CD8-positive, alpha-beta memory T cell (primary cell): Measurements from ENCODE around the gene HDLBP. TPM values are rescaled to one million over a fixed set of nuclear protein-coding genes. Genes with fewer than 3 reads are reported as not detected.

Source experiments
- CTCF ChIA-PET: fragments of 350-600 bp; sonication (Branson Sonifier 250); formaldehyde crosslinking; loops from one replicate; lab custom pipeline; 2021; ENCODE audit warnings: antibody characterized with exemption; lab: Charles Lee
- POLR2A ChIA-PET: fragments of 350-600 bp; sonication (Branson Sonifier 250); formaldehyde crosslinking; loops from one replicate; lab custom pipeline; 2021; ENCODE audit warnings: antibody characterized with exemption; lab: Charles Lee
- DNase-seq, 5 donors: peaks; one replicate each; pipeline versions ENCODE4 v3.0.0 to v3.0.0-alpha.2; 2020 to 2022; ENCODE audit warnings: mixed read lengths in 1 of 5
- H3K27ac ChIP-seq: one replicate; pipeline ENCODE4 v1.7.0; 2013; ENCODE audit warnings: low read depth, mild to moderate bottlenecking, low read length, moderate library complexity
- H3K27me3 ChIP-seq: 2 replicates; pipeline ENCODE4 v1.7.0; 2013; ENCODE audit warnings: low read length, mild to moderate bottlenecking; ENCODE audit not compliant: insufficient read depth, poor library complexity, severe bottlenecking
- H3K36me3 ChIP-seq: 2 replicates; pipeline ENCODE4 v1.7.0; 2013; ENCODE audit warnings: mild to moderate bottlenecking, low read length, moderate library complexity; ENCODE audit not compliant: insufficient read depth
- H3K4me1 ChIP-seq: 2 replicates; pipeline ENCODE4 v1.7.0; 2013; ENCODE audit warnings: mild to moderate bottlenecking, low read length, moderate library complexity; ENCODE audit not compliant: insufficient read depth
- H3K4me3 ChIP-seq: 2 replicates; pipeline ENCODE4 v1.7.0; 2013; ENCODE audit warnings: mild to moderate bottlenecking, low read length
- H3K9me3 ChIP-seq: 2 replicates; pipeline ENCODE4 v1.7.0; 2013; ENCODE audit warnings: mild to moderate bottlenecking, low read length
- H3K27ac Mint-ChIP-seq, 8 donors: one replicate each; pipeline ENCODE4 v1.8.0; 2020 to 2021; ENCODE audit warnings: mixed read lengths in 8 of 8, mild to moderate bottlenecking in 6 of 8, inconsistent platforms in 3 of 8, moderate library complexity in 3 of 8
- H3K27me3 Mint-ChIP-seq, 2 donors: one replicate each; pipeline ENCODE4 v1.8.0; 2020 to 2021; ENCODE audit warnings: mixed read lengths in 2 of 2, mild to moderate bottlenecking in 1 of 2, moderate library complexity in 1 of 2
- H3K36me3 Mint-ChIP-seq, 3 donors: one replicate each; pipeline ENCODE4 v1.8.0; 2020 to 2021; ENCODE audit warnings: mixed read lengths in 3 of 3, inconsistent platforms in 1 of 3, mild to moderate bottlenecking in 1 of 3
- H3K4me1 Mint-ChIP-seq, 3 donors: one replicate each; pipeline ENCODE4 v1.8.0; 2020 to 2021; ENCODE audit warnings: mixed read lengths in 3 of 3, inconsistent platforms in 1 of 3, mild to moderate bottlenecking in 1 of 3
- H3K4me3 Mint-ChIP-seq, 7 donors: one replicate each; pipeline ENCODE4 v1.8.0; 2020 to 2021; ENCODE audit warnings: mixed read lengths in 7 of 7, mild to moderate bottlenecking in 6 of 7, moderate library complexity in 4 of 7, inconsistent platforms in 2 of 7
- H3K9me3 Mint-ChIP-seq, 5 donors: one replicate each; pipeline ENCODE4 v1.8.0; 2020 to 2022; ENCODE audit warnings: mixed read lengths in 5 of 5, mild to moderate bottlenecking in 3 of 5, moderate library complexity in 2 of 5, inconsistent platforms in 1 of 5
- polyA plus RNA-seq: library from polyadenylated mRNA; unstranded; fragments of 300-500 nt; fragmentation: Illumina TruSeq; gene quantifications from one replicate; pipeline ENCODE4 v1.2.3, GENCODE V29; 2021
- total RNA-seq, 2 experiments: library from RNA; stranded (reverse); gene quantifications; one replicate each; pipeline ENCODE4 v1.2.3, GENCODE V29; 2021

HDLBP gene
- total and polyA plus RNA-seq, 3 experiments from 2014 or later: 70.0 to 313 (median 307) TPM

GRCh38 chr2:241356871-241357260, 41.4 kb upstream of the HDLBP start:
- Histone ChIP-seq H3K36me3 (peaks cover 5% of the 10 kb centered on the region), H3K4me1 (peaks cover 11% of the 10 kb centered on the region), H3K27ac (peak overlapping the region; percentile 44), H3K4me3 (peak overlapping the region; percentile 58), H3K9me3 (no peaks in the 10 kb centered on the region), H3K27me3 (no peaks in the 10 kb centered on the region)
- Mint-ChIP-seq H3K4me3 (peak overlapping the region; percentile 64 to 89 (median 82)), H3K4me1 (peaks cover 15 to 33% (median 18%) of the 10 kb centered on the region in 3 donors), H3K36me3 (peaks cover 0 to 26% (median 4%) of the 10 kb centered on the region in 3 donors), H3K9me3 (no peaks in the 10 kb centered on the region), H3K27me3 (no peaks in the 10 kb centered on the region), H3K27ac (peak overlapping the region in 4 of 8 donors; percentile 7 to 66 (median 45))
- DNase-seq: no peak
- POLR2A ChIA-PET: no interaction called here
- CTCF ChIA-PET: no interaction called here

GRCh38 chr2:241355983-241356870, 40.8 kb upstream of the HDLBP start, which contains the start of gene FARP2:
Gene FARP2 (plus strand): TSS chr2:241356285. CDS start chr2:241373108, 16,823 bp downstream.
- POLR2A ChIA-PET: no interaction called here
- Histone ChIP-seq H3K27me3 (no peaks in the 10 kb centered on the region), H3K9me3 (no peaks in the 10 kb centered on the region), H3K27ac (peak within 1 kb of the TSS; percentile 44), H3K4me1 (peaks cover 11% of the 10 kb centered on the region), H3K36me3 (peaks cover 9% of the 10 kb centered on the region), H3K4me3 (peak within 1 kb of the TSS; percentile 58)
- no peaks in the 10 kb centered on the region for H3K9me3 Mint-ChIP-seq
- peaks cover 15 to 31% (median 18%) of the 10 kb centered on the region in 3 donors for H3K4me1 Mint-ChIP-seq
- peak within 1 kb of the TSS; percentile 74 to 92 (median 87) for H3K4me3 Mint-ChIP-seq
- no peaks in the 10 kb centered on the region for H3K27me3 Mint-ChIP-seq
- H3K27ac Mint-ChIP-seq: peak within 1 kb of the TSS; percentile 58 to 96 (median 88)
- peaks cover 0 to 33% (median 7%) of the 10 kb centered on the region in 3 donors for H3K36me3 Mint-ChIP-seq
- CTCF ChIA-PET: no interaction called here
- peak; percentile 94 to 98 (median 97) for DNase-seq

- Mint-ChIP-seq H3K9me3 (no peaks in the 10 kb centered on the region), H3K27ac (peak overlapping the region; percentile 45 to 90 (median 60)), H3K4me3 (peak overlapping the region in 5 of 7 donors; percentile 27 to 55 (median 48)), H3K27me3 (no peaks in the 10 kb centered on the region), H3K36me3 (peaks cover 5 to 45% (median 16%) of the 10 kb centered on the region in 3 donors), H3K4me1 (peaks cover 15 to 28% (median 18%) of the 10 kb centered on the region in 3 donors)
- peaks cover 20% of the 10 kb centered on the region for H3K36me3 ChIP-seq
- no peaks in the 10 kb centered on the region for H3K27me3 ChIP-seq
- POLR2A ChIA-PET: no interaction called here
- DNase-seq: peak; percentile 61 to 77 (median 70)
- H3K4me3 ChIP-seq: no peak overlapping the region
- peak overlapping the region; percentile 10 for H3K27ac ChIP-seq
- no peaks in the 10 kb centered on the region for H3K9me3 ChIP-seq
- CTCF ChIA-PET: no interaction called here
- peaks cover 11% of the 10 kb centered on the region for H3K4me1 ChIP-seq
Measured at GRCh38 chr2:241354668-241355658, 39.5 kb upstream of the HDLBP start.

DNA sequence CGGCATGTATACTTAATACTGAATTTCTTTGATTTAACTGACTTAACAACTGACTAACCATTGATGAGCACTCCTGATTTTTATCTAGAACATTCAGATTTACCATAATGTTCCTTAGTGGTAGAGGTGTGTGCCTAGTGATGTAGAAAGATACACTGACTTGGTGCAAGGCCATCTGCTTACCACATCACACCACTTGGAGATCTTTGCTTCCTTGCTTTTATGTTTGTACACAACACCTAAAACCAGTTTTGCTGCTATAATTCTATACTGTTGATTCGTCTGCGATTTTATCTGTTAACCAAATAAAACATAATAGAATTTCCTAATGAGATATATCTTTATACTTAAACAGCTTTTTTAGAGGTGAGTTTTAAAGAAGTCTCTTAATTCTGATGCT, 36.8 kb upstream of the HDLBP start:
- H3K27me3 ChIP-seq: no peaks in the 10 kb centered on the region
- DNase-seq: no peak
- ChIA-PET CTCF (no interaction called here), POLR2A (no interaction called here)
- H3K4me3 ChIP-seq: no peak overlapping the region
- H3K27me3 Mint-ChIP-seq: no peaks in the 10 kb centered on the region
- H3K36me3 Mint-ChIP-seq: peaks cover 9 to 66% (median 23%) of the 10 kb centered on the region in 3 donors
- H3K27ac Mint-ChIP-seq: peak overlapping the region in 1 of 8 donors; percentile 23
- peaks cover 32% of the 10 kb centered on the region for H3K36me3 ChIP-seq
- H3K9me3 Mint-ChIP-seq: no peaks in the 10 kb centered on the region
- no peaks in the 10 kb centered on the region for H3K9me3 ChIP-seq
- H3K27ac ChIP-seq: no peak overlapping the region
- H3K4me1 Mint-ChIP-seq: peaks cover 6 to 11% (median 8%) of the 10 kb centered on the region in 3 donors
- H3K4me3 Mint-ChIP-seq: no peak overlapping the region
- peaks cover 8% of the 10 kb centered on the region for H3K4me1 ChIP-seq

- CTCF ChIA-PET: no interaction called here
- no peaks in the 10 kb centered on the region for H3K27me3 ChIP-seq
- H3K36me3 Mint-ChIP-seq: peaks cover 9 to 72% (median 23%) of the 10 kb centered on the region in 3 donors
- H3K27ac ChIP-seq: no peak overlapping the region
- H3K4me3 ChIP-seq: no peak overlapping the region
- no peak for DNase-seq
- H3K9me3 ChIP-seq: no peaks in the 10 kb centered on the region
- H3K4me3 Mint-ChIP-seq: no peak overlapping the region
- no peaks in the 10 kb centered on the region for H3K27me3 Mint-ChIP-seq
- no peak overlapping the region for H3K27ac Mint-ChIP-seq
- H3K36me3 ChIP-seq: peaks cover 38% of the 10 kb centered on the region
- H3K4me1 ChIP-seq: peaks cover 2% of the 10 kb centered on the region
- POLR2A ChIA-PET: no interaction called here
- H3K4me1 Mint-ChIP-seq: peaks cover under 1 to 5% (median 2%) of the 10 kb centered on the region in 3 donors
- H3K9me3 Mint-ChIP-seq: no peaks in the 10 kb centered on the region
Measured at GRCh38 chr2:241351640-241352031, 36.2 kb upstream of the HDLBP start.

DNA sequence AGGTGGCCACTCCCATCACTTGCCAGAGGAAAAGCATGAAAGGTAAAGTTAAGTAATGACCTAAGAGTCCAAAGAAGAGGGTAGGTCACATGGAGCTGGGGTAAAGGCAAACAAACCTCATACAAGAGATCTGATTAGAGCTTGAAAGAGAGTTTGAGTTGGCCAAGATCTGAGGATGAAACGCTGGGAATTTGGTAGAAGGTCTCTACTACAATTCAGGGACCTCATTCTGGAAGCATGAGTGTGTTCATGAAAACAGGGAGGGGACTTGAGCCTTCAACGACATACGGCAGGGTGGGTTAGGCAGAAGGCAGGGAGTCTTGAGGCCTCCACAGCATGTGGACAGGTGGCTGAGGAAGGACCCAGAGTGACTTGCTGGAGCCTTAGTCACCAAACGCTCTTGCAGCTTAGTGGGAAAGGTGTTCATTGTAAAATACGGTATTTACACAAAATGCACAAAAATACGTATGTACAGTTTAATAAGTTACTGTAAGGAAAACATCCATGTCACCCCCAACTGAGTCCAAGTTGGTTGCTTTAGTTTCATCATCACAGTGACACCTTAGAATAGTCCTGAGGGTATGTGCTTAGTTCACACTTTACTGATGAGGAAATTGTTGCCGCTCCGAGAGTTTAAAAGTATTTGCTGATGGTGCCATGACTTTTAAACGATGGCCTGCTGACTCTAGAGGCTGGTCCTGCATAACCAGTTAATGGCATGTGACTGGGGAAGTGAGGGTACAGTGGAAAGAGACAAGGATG, 35.6 kb upstream of the HDLBP start:
- Histone ChIP-seq H3K4me3 (no peak overlapping the region), H3K27ac (no peak overlapping the region), H3K27me3 (no peaks in the 10 kb centered on the region), H3K4me1 (no peaks in the 10 kb centered on the region), H3K36me3 (peaks cover 41% of the 10 kb centered on the region), H3K9me3 (no peaks in the 10 kb centered on the region)
- Mint-ChIP-seq H3K9me3 (no peaks in the 10 kb centered on the region), H3K4me3 (no peak overlapping the region), H3K27ac (peak overlapping the region in 2 of 8 donors; percentile 23 to 68), H3K27me3 (no peaks in the 10 kb centered on the region), H3K4me1 (peaks cover 0 to 3% (median 1%) of the 10 kb centered on the region in 3 donors), H3K36me3 (peaks cover 9 to 77% (median 23%) of the 10 kb centered on the region in 3 donors)
- DNase-seq: no peak
- CTCF ChIA-PET: interaction anchor here (0.7 kb wide), 1 partner anchor 273 kb away, joined by 3 read pairs; no protein-coding TSS in a partner anchor
- POLR2A ChIA-PET: interaction anchor here (0.9 kb wide), 1 partner anchor 37 kb away, joined by 3 read pairs; no protein-coding TSS in a partner anchor

- no peak overlapping the region for H3K4me3 ChIP-seq
- no peaks in the 10 kb centered on the region for H3K4me1 ChIP-seq
- peaks cover 9 to 80% (median 25%) of the 10 kb centered on the region in 3 donors for H3K36me3 Mint-ChIP-seq
- no peaks in the 10 kb centered on the region for H3K9me3 Mint-ChIP-seq
- H3K9me3 ChIP-seq: no peaks in the 10 kb centered on the region
- no peak for DNase-seq
- H3K4me3 Mint-ChIP-seq: no peak overlapping the region
- peaks cover 43% of the 10 kb centered on the region for H3K36me3 ChIP-seq
- H3K27ac Mint-ChIP-seq: peak overlapping the region in 2 of 8 donors; percentile 23 to 68
- H3K27ac ChIP-seq: no peak overlapping the region
- H3K27me3 ChIP-seq: no peaks in the 10 kb centered on the region
- H3K4me1 Mint-ChIP-seq: no peaks in the 10 kb centered on the region
- H3K27me3 Mint-ChIP-seq: no peaks in the 10 kb centered on the region
- CTCF ChIA-PET: interaction anchor here (0.7 kb wide), 1 partner anchor 272 kb away, joined by 3 read pairs; no protein-coding TSS in a partner anchor
- POLR2A ChIA-PET: interaction anchor here (0.9 kb wide), 1 partner anchor 36 kb away, joined by 3 read pairs; no protein-coding TSS in a partner anchor
Measured at GRCh38 chr2:241350530-241350877, 35.0 kb upstream of the HDLBP start.
